NCI-H345 treated with DMSO at 0.1 percent for 48 hours (cell line): ENCODE measurements around the gene ABCC11.

Experiments
- DNase-seq: peaks from one replicate; lab custom pipeline; 2025; ENCODE audit not compliant: unreplicated experiment; lab: John Stamatoyannopoulos, UW

The ABCC11 gene

DNA sequence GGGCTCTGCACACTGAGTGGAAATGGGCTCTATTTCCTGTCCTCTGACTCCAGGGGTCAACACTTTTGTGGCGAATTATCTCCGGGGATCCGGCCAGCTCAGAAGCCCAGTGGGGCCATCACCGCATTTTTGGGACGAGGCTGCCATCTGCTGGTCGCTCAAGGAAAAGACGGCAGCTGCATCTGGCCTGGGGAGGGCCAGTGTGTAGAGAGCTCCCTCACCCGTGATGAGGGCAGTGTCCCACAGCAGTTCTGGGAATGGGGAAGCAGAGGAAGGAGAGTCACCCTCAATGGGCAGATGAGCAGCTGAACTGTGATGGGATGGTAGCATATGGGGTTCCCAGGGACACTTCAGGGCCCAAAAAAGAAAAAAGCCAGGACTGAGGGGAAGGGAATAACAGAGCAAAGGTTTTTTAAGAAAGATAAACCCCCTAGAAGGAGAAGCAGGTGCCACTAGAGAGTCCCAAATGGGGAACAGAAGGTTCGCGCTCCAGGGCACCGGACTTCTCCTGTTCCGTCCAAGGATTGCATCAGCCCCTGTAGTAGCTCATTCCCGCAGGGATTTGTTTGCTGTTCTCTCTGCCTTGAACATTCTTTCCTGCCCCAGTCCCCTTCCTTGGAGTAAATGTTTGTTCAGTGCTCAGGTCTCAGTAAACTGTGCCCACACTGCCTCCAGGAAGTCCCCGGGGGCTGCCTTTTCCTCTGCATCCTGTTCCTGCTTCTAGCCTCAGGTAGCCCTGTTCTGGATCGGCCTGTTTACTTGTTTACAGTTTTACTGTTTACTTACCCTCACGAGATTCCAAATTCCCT is 82.2 kb downstream of the ABCC11 start:
- peak; percentile 14 for DNase-seq

DNA sequence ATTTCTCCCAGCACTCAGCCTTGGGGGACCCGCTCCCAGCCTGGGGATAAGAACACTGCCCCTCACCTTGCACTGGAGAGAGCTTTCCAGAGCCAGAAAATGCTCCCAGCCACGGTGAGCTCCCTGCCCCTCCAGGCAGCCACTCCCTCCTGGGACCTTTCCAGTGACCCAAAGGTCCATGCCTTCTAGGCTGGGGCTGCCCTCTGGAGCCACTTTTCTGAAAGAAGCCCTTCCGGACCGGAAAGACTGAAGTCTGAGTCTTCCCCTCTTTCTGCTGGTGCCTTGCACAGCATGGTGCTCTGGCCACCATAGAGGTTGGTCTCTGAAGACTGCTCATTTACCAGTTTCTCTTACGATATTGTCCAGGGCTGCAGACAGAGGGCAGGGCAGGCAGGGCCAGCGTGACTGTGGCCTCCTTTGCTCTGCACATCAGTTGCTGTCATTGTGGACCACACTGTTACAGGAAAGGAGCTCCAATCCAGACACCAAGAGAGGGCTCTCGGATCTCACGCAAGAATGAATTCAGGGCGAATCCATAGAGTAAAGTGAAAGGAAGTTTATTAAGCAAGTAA is 84.4 kb downstream of the ABCC11 start:
- no peak for DNase-seq

- DNase-seq, result no peak
Observed at GRCh38 chr16:48161906-48162305, 85.4 kb downstream of the ABCC11 start.

GRCh38 chr16:48160575-48160974 is 86.8 kb downstream of the ABCC11 start:
- no peak for DNase-seq

DNA sequence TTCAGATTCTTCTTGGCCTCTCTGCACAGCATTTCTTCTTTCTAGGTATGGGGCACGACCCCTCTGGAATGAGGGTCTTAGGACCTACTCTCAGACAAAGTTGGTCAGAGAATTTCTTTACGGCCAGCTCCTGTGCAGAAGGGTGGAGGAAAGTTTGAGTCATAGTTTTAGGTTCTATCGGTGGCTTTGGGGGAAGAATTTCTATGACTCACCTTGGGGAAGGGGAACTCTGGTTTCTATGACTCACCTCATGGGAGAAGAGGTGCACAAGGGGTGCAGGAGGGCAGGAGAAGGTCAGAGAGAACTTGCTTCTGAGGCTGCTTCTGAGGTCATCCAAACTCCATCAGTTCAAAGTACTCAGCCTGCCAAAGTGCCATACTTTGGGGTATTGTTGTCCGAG is 89.0 kb downstream of the ABCC11 start:
- DNase-seq, result no peak

DNA sequence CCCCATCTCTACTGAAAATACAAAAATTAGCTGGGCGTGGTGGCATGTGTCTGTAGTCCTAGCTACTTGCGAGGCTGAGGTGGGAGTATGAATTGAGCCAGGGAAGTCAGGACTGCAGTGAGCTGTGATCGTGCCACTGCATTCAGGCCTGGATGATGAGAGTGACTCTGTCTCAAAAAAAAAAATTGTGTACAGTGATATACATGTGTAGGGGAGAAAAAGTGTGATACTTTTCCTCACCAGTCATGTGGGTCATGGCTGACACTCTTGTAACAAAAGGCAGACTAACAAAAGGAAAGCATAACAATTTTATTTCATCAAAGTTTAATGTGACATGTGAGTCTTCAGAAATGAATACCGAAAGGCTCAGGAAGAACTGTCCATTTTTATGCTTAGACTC is 89.5 kb downstream of the ABCC11 start:
- DNase-seq, result no peak

- no peak for DNase-seq
Observed at GRCh38 chr16:48157302-48157701, 90.0 kb downstream of the ABCC11 start.

- peak; percentile 1 for DNase-seq
Observed at GRCh38 chr16:48156790-48157209, 90.5 kb downstream of the ABCC11 start.

DNA sequence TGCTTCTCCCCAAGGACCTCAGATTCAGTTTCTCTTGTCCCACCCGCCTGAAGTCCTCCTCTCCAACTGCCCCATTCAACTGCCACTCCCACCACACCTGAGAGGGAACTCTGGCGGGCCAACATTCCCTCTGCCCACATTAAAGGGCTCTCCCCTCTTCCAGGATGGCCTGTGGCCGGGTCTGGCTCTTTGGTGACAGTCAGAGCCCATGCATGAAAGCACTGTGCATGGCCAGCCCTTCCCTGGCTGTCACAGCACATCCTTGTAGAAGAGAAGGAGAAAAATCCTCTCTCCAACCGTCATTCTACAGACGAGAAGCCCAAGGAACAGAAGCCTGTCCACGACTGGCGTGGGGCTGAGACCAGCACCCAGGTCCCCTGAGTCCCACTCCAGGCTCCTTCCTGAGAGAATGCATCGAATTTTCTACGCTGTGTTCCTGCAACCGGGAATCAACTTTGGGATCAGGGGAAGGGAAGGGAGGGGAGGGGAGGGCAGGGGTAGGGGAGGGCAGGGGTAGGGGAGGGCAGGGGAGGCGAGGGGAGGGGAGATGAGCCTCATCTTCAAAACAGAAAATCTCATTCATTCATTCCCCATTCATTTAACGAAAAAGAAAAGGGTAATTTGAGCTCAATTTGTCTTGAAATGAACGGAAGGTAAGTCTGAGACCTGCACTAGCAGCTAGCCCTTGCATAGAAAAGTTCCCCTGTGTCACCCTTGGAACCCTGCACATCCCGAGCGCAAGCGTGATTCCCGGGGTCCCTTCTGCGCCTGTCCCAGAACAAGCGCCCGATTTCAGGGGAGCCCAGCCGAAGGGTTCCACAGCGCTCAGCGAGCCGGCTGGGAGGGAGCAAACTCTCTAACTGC is 91.2 kb downstream of the ABCC11 start, which contains the start of gene ABCC12:
ABCC12 (minus strand) TSS at position 68 of the 864 bp plus-strand sequence. CDS start 9,569 bp downstream, outside the sequence.
- DNase-seq, result no peak

DNA sequence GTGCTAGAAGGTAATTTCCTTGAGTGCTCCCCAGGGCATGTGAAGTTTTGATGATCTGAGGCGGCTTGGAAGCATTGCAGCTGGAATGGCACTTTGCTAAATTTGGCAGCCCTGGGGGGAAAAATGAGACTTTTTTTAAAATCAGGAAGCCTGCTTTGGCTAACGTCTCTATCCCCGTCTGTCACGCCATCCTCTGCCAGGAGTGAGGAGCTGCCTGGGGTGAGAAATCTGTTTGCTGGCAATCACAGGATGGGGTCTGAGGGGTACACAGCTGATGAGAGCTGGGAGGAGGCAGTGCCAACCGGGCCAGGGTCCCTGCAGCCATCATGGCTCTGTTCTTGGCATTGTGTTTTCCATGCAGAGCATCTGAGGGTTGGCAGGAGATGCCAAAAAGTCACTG is 93.6 kb downstream of the ABCC11 start:
- DNase-seq, result no peak

- no peak for DNase-seq
Observed at GRCh38 chr16:48152226-48152625, 95.1 kb downstream of the ABCC11 start.

DNA sequence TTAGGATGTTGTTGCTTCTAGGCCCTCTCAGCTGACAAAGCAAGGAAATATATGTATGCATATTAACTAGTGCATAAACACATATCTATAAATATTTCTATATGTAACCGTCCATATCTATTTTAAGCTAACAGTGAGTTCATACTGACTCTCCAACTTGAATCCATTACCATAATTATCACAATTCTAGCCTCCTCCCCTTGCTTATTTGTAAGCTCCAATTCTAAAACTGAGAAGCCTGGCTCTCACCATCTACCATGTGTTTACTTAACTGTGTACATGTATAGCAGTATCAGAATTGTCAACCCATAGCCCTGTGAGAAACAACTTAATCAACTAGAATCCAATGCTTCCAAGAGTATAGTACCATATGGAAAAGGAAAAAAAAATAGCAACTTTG is 96.6 kb downstream of the ABCC11 start:
- no peak for DNase-seq

- DNase-seq, result no peak
Observed at GRCh38 chr16:48146710-48147109, 100.6 kb downstream of the ABCC11 start.

- DNase-seq, result no peak
Observed at GRCh38 chr16:48146131-48146530, 101.2 kb downstream of the ABCC11 start.

DNA sequence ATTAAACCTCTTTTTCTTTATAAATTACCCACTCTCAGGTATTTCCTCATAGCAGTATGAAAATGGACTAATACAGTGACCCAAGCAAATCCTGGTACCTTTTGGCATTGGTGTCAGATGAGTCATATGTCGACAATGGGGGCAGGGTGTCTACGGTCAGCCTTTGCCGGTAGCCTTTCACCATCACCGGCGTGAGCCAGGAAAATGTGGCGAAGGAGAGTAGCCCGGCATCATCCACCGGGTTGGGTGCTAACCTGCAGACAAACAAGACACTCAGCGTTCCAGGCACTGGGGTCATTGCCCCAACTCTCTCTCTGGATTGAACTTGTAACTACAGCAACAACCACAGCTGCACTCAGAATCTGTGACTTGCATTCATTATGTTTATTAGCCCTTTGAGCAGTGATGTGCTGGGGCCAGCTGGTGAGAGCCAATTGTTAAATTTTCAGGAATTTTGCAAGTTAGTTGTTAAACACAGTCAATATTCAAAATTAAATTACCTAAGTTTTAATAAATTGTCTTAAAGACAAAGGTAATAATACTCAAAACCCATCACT is 103.4 kb downstream of the ABCC11 start:
- no peak for DNase-seq

DNA sequence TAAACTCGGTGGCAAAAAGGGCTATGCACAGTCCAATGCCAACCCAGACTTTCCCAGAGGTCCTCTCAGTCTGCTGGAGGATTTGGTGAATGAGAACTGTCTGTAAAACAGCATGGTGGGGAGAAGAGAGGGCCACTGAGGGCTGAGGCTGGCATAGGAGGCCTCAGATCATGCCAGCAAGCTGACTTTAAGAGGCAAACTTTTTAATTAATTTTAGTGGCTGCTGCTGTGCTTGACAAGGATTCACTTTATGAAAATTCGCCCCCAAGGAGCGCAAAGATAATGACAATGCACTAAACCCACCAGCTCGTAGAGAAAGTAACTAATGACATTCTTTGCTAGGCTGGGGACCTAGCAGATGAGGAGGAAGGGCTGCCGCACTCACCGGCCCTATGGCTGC is 106.5 kb downstream of the ABCC11 start:
- no peak for DNase-seq

DNA sequence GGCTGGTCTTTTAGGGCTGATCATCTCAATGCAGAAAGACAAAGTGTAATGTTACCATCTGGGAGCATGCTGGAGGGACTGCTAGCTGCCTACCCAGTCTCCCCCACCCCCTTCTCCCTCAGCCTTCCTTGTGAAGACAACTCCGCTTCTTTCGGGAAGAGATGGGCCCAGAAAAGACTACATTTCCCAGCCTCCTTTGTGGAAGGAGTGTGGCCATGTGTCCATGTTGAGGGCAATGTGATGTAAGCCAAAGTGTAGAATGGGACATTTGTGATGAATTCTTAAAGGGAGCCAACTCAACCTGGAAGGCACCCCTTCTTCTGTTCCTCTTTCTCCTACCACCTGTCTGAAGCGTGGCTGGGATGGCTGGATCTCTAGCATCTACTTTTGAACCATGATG is 107.8 kb downstream of the ABCC11 start:
- DNase-seq, result no peak

- no peak for DNase-seq
Observed at GRCh38 chr16:48138543-48138942, 108.8 kb downstream of the ABCC11 start.

- no peak for DNase-seq
Observed at GRCh38 chr16:48137822-48138221, 109.5 kb downstream of the ABCC11 start.

GRCh38 chr16:48136547-48137360 is 110.6 kb downstream of the ABCC11 start:
- no peak for DNase-seq
